Uterus (tissue), 4 donors: ENCODE measurements around the gene HECTD2. TPM values are rescaled to one million over a fixed set of nuclear protein-coding genes. Genes with fewer than 3 reads are reported as not detected.

Source experiments
- DNase-seq, 2 donors: peaks; one replicate each; pipeline ENCODE4 v3.0.0-alpha.2; 2019 to 2020
- H3K27ac ChIP-seq, 2 donors: fragments of 200-600 bp; sonication (generic); 1 replicate in 1 of 2; 2 replicates in 1 of 2; pipeline ENCODE4 v1.5.1; 2016 to 2018
- H3K27me3 ChIP-seq, 2 donors: fragments of 200-600 bp; sonication (generic); one replicate each; pipeline ENCODE4 v1.5.1; 2018 to 2019; ENCODE audit warnings: control low read depth in 1 of 2
- H3K36me3 ChIP-seq, 2 donors: fragments of 200-600 bp; sonication (generic); one replicate each; pipeline ENCODE4 v1.5.1; 2019; ENCODE audit warnings: control low read depth in 1 of 2
- H3K4me1 ChIP-seq, 2 donors: fragments of 200-600 bp; sonication (generic); one replicate each; pipeline ENCODE4 v1.5.1; 2018 to 2019; ENCODE audit warnings: control low read depth in 1 of 2
- H3K4me3 ChIP-seq, 2 donors: fragments of 200-600 bp; sonication (generic); 1 replicate in 1 of 2; 2 replicates in 1 of 2; pipeline ENCODE4 v1.5.1; 2018 to 2019; ENCODE audit warnings: mild to moderate bottlenecking in 1 of 2
- H3K9me3 ChIP-seq, 2 donors: fragments of 200-600 bp; sonication (generic); one replicate each; pipeline ENCODE4 v1.5.1; 2019; ENCODE audit warnings: control low read depth in 1 of 2
- CTCF ChIP-seq, 4 experiments: fragments of 200-600 bp in 2 of 4; fragments of 450-650 bp in 2 of 4; sonication (generic) in 2 of 4; IDR thresholded peaks; one replicate each; pipeline ENCODE4 v1.5.1; 2016 to 2019; ENCODE audit warnings: antibody characterized with exemption in 4 of 4, mild to moderate bottlenecking in 2 of 4, moderate library complexity in 1 of 4
- POLR2A ChIP-seq, 2 donors: fragments of 450-650 bp; IDR thresholded peaks; one replicate each; pipeline ENCODE4 v1.6.1; 2016; ENCODE audit warnings: antibody characterized with exemption in 2 of 2, mild to moderate bottlenecking in 1 of 2, moderate library complexity in 1 of 2
- intact Hi-C: fragments of 100-400 bp; cut with DNase I; formaldehyde crosslinking; loops from one replicate; pipeline ENCODE4 v1.15.1; 2023; ENCODE audit warnings: low total_unique reads
- total RNA-seq, 4 donors: library from RNA; depleted of rRNA in 3 of 4; stranded (reverse); fragments of >200 nt in 3 of 4; gene quantifications; one replicate each; pipeline versions ENCODE4 v1.1.0 to v1.2.4, GENCODE V29; 2014 to 2023
- donor health status: DM: yes; HTN: yes; CAD: no.

HECTD2 gene
- total RNA-seq, 4 donors from 2014 or later = 21.0 to 65.7 (median 33.2) TPM

GRCh38 chr10:91550021-91550420, 139.9 kb downstream of the HECTD2 start:
- intact Hi-C loops = no loop called here
- TF ChIP-seq POLR2A (IDR thresholded peaks at IDR 0.05) (no peak), CTCF (IDR thresholded peaks at IDR 0.05) (no peak)
- no peak for DNase-seq

GRCh38 chr10:91551856-91552255, 141.7 kb downstream of the HECTD2 start:
- H3K27ac ChIP-seq = peak overlapping the region; percentile 29 to 38
- DNase-seq = peak; percentile 35 to 57
- intact Hi-C loops = no loop called here

More at GRCh38 chr10:91550021-91550420, 139.9 kb downstream of the HECTD2 start:
- H3K4me3 ChIP-seq = no peak overlapping the region
- H3K4me1 ChIP-seq = no peaks in the 10 kb centered on the region
- no peaks in the 10 kb centered on the region for H3K36me3 ChIP-seq
- no peaks in the 10 kb centered on the region for H3K27me3 ChIP-seq
- H3K27ac ChIP-seq = no peak overlapping the region
- H3K9me3 ChIP-seq = no peaks in the 10 kb centered on the region

GRCh38 chr10:91552274-91553095, 142.3 kb downstream of the HECTD2 start:
- intact Hi-C loops = no loop called here
- Histone ChIP-seq H3K27ac (peak overlapping the region; percentile 29 to 38), H3K9me3 (no peaks in the 10 kb centered on the region), H3K4me1 (no peaks in the 10 kb centered on the region), H3K27me3 (no peaks in the 10 kb centered on the region), H3K36me3 (no peaks in the 10 kb centered on the region), H3K4me3 (no peak overlapping the region)
- TF ChIP-seq CTCF (IDR thresholded peaks at IDR 0.05) (peak; percentile 29 to 43 (median 36)), POLR2A (IDR thresholded peaks at IDR 0.05) (no peak)
- DNase-seq = peak in 1 of 2 donors; percentile 41

More at GRCh38 chr10:91551856-91552255, 141.7 kb downstream of the HECTD2 start:
- H3K4me1 ChIP-seq = no peaks in the 10 kb centered on the region
- no peaks in the 10 kb centered on the region for H3K9me3 ChIP-seq
- H3K36me3 ChIP-seq = no peaks in the 10 kb centered on the region
- no peak overlapping the region for H3K4me3 ChIP-seq
- no peaks in the 10 kb centered on the region for H3K27me3 ChIP-seq
- TF ChIP-seq CTCF (IDR thresholded peaks at IDR 0.05) = peak; percentile 47 to 59 (median 52)
- no peak for TF ChIP-seq POLR2A (IDR thresholded peaks at IDR 0.05)

GRCh38 chr10:91555455-91555854, 145.3 kb downstream of the HECTD2 start:
- DNase-seq = no peak
- intact Hi-C loops = no loop called here
- H3K36me3 ChIP-seq = no peaks in the 10 kb centered on the region
- H3K4me1 ChIP-seq = no peaks in the 10 kb centered on the region
- H3K27me3 ChIP-seq = no peaks in the 10 kb centered on the region
- no peak overlapping the region for H3K27ac ChIP-seq
- TF ChIP-seq POLR2A (IDR thresholded peaks at IDR 0.05) = no peak
- no peak for TF ChIP-seq CTCF (IDR thresholded peaks at IDR 0.05)
- no peak overlapping the region for H3K4me3 ChIP-seq
- no peaks in the 10 kb centered on the region for H3K9me3 ChIP-seq
